H9 (cell line): ENCODE results near the gene IL15. TPM values are rescaled to one million over a fixed set of nuclear protein-coding genes. Genes with fewer than 3 reads are reported as not detected.

Experiments
- DNase-seq: peaks from one replicate; pipeline ENCODE4 v3.0.0-alpha.2; 2017
- H2AFZ ChIP-seq: one replicate; pipeline ENCODE4 v1.6.1; 2013; ENCODE audit warnings: mild to moderate bottlenecking, low read length, control low read depth, moderate library complexity
- H2AK5ac ChIP-seq: 2 replicates; pipeline ENCODE4 v1.6.1; 2013; ENCODE audit warnings: low read length, control low read depth, mixed read lengths; ENCODE audit not compliant: insufficient read length
- H2BK120ac ChIP-seq: one replicate; pipeline ENCODE4 v1.6.1; 2013; ENCODE audit warnings: low read depth, mild to moderate bottlenecking, low read length, control low read depth, inconsistent platforms; ENCODE audit not compliant: poor library complexity, severe bottlenecking
- H2BK12ac ChIP-seq: 2 replicates; pipeline ENCODE4 v1.6.1; 2013; ENCODE audit warnings: low read length, control low read depth, mixed read lengths, low read depth; ENCODE audit not compliant: insufficient read length
- H2BK15ac ChIP-seq: 2 replicates; pipeline ENCODE4 v1.6.1; 2013; ENCODE audit warnings: low read depth, low read length, control low read depth
- H2BK20ac ChIP-seq: one replicate; pipeline ENCODE4 v1.6.1; 2013; ENCODE audit warnings: low read depth, mild to moderate bottlenecking, low read length, control low read depth, inconsistent platforms; ENCODE audit not compliant: poor library complexity, severe bottlenecking
- H2BK5ac ChIP-seq: 2 replicates; pipeline ENCODE4 v1.6.1; 2013; ENCODE audit warnings: low read length, control low read depth, mixed read lengths; ENCODE audit not compliant: insufficient read length
- H3K14ac ChIP-seq: 2 replicates; pipeline ENCODE4 v1.6.1; 2013; ENCODE audit warnings: low read length, control low read depth; ENCODE audit not compliant: insufficient read depth
- H3K18ac ChIP-seq: 2 replicates; pipeline ENCODE4 v1.6.1; 2013; ENCODE audit warnings: low read depth, mild to moderate bottlenecking, mixed read lengths, low read length, control low read depth; ENCODE audit not compliant: insufficient read length
- H3K23ac ChIP-seq: 2 replicates; pipeline ENCODE4 v1.6.1; 2013; ENCODE audit warnings: low read length, control low read depth, mixed read lengths, low read depth; ENCODE audit not compliant: insufficient read length
- H3K23me2 ChIP-seq: 2 replicates; pipeline ENCODE4 v1.6.1; 2013; ENCODE audit warnings: low read depth, mild to moderate bottlenecking, mixed read lengths, low read length, control low read depth; ENCODE audit not compliant: insufficient read length, poor library complexity, severe bottlenecking
- H3K27ac ChIP-seq: 2 replicates; pipeline ENCODE4 v1.5.1; 2013; ENCODE audit warnings: low read length, control low read depth, mixed read lengths, low read depth; ENCODE audit not compliant: insufficient read length
- H3K27me3 ChIP-seq: 2 replicates; pipeline ENCODE4 v1.6.1; 2013; ENCODE audit warnings: low read length, control low read depth, inconsistent platforms; ENCODE audit not compliant: insufficient read depth
- H3K4ac ChIP-seq: 2 replicates; pipeline ENCODE4 v1.6.1; 2013; ENCODE audit warnings: low read depth, mild to moderate bottlenecking, control low read depth, inconsistent platforms, low read length, moderate library complexity
- H3K4me1 ChIP-seq: 2 replicates; pipeline ENCODE4 v1.6.1; 2013; ENCODE audit warnings: low read length, control low read depth, inconsistent platforms; ENCODE audit not compliant: insufficient read depth
- H3K4me2 ChIP-seq: 2 replicates; pipeline ENCODE4 v1.6.1; 2013; ENCODE audit warnings: low read length, control low read depth, mixed read lengths; ENCODE audit not compliant: insufficient read length, insufficient read depth
- H3K56ac ChIP-seq: 2 replicates; pipeline ENCODE4 v1.6.1; 2013; ENCODE audit warnings: low read depth, mild to moderate bottlenecking, mixed read lengths, low read length, control low read depth; ENCODE audit not compliant: insufficient read length
- H3K79me1 ChIP-seq: 2 replicates; pipeline ENCODE4 v1.6.1; 2013; ENCODE audit warnings: low read depth, mild to moderate bottlenecking, moderate library complexity, low read length, control low read depth, inconsistent platforms; ENCODE audit not compliant: insufficient read depth, poor library complexity, severe bottlenecking
- H3K79me2 ChIP-seq: 2 replicates; pipeline ENCODE4 v1.6.1; 2013; ENCODE audit warnings: low read length, control low read depth, inconsistent platforms; ENCODE audit not compliant: insufficient read depth
- H3K9ac ChIP-seq: 2 replicates; pipeline ENCODE4 v1.6.1; 2013; ENCODE audit warnings: low read length, control low read depth, mixed read lengths; ENCODE audit not compliant: insufficient read length; ENCODE audit errors: extremely low read depth
- H3K9me3 ChIP-seq: one replicate; pipeline ENCODE4 v1.6.1; 2013; ENCODE audit warnings: low read depth, low read length, inconsistent platforms; ENCODE audit not compliant: control insufficient read depth
- H3T11ph ChIP-seq: one replicate; pipeline ENCODE4 v1.6.1; 2013; ENCODE audit warnings: mild to moderate bottlenecking, low read length, control low read depth, inconsistent platforms
- H4K20me1 ChIP-seq: one replicate; pipeline ENCODE4 v1.6.1; 2013; ENCODE audit not compliant: control insufficient read depth, insufficient read length, insufficient read depth
- H4K5ac ChIP-seq: 2 replicates; pipeline ENCODE4 v1.6.1; 2013; ENCODE audit warnings: low read depth, mild to moderate bottlenecking, mixed read lengths, low read length, control low read depth; ENCODE audit not compliant: insufficient read length
- H4K8ac ChIP-seq: replicated peaks from 2 replicates; pipeline ENCODE4 v1.6.1; 2013; ENCODE audit warnings: low read length, control low read depth, mixed read lengths, low read depth; ENCODE audit not compliant: insufficient read length
- H4K91ac ChIP-seq: 2 replicates; pipeline ENCODE4 v1.6.1; 2013; ENCODE audit warnings: low read depth, mild to moderate bottlenecking, moderate library complexity, mixed read lengths, low read length, control low read depth; ENCODE audit not compliant: insufficient read length
- H3K27ac Mint-ChIP-seq, 3 experiments: 2 replicates in 2 of 3; 3 replicates in 1 of 3; pipeline ENCODE4 v1.8.0; 2020 to 2021; ENCODE audit warnings: mixed read lengths in 3 of 3, mild to moderate bottlenecking in 1 of 3, moderate library complexity in 1 of 3
- H3K27me3 Mint-ChIP-seq: 2 replicates; pipeline ENCODE4 v1.8.0; 2021; ENCODE audit warnings: low read depth, mild to moderate bottlenecking, moderate library complexity, mixed read lengths
- H3K36me3 Mint-ChIP-seq, 3 experiments: 2 replicates in 2 of 3; 3 replicates in 1 of 3; pipeline ENCODE4 v1.8.0; 2020 to 2021; ENCODE audit warnings: low read depth in 3 of 3, mixed read lengths in 3 of 3; ENCODE audit not compliant: insufficient read depth in 1 of 3
- H3K4me1 Mint-ChIP-seq, 2 experiments: 2 replicates each; pipeline ENCODE4 v1.8.0; 2020; ENCODE audit warnings: mixed read lengths in 2 of 2
- H3K4me3 Mint-ChIP-seq, 2 experiments: 2 replicates in 1 of 2; 3 replicates in 1 of 2; pipeline ENCODE4 v1.8.0; 2020 to 2021; ENCODE audit warnings: mild to moderate bottlenecking in 2 of 2, mixed read lengths in 2 of 2, moderate library complexity in 1 of 2
- H3K9me3 Mint-ChIP-seq, 2 experiments: 2 replicates in 1 of 2; 3 replicates in 1 of 2; pipeline ENCODE4 v1.8.0; 2020; ENCODE audit warnings: mild to moderate bottlenecking in 2 of 2, mixed read lengths in 2 of 2, moderate library complexity in 1 of 2
- CTCF ChIP-seq: fragments of 200-600 bp; sonication (generic); conservative IDR thresholded peaks from 3 replicates; pipeline ENCODE4 v1.8.0; 2021; ENCODE audit warnings: antibody characterized with exemption, mild to moderate bottlenecking
- total RNA-seq: library from RNA; stranded (reverse); gene quantifications from 2 replicates; pipeline ENCODE4 v1.2.1, GENCODE V29; 2021

The IL15 gene
- total RNA-seq, 1 experiment from 2014 or later = 0.61 TPM

GRCh38 chr4:141610365-141610764 lies 26.0 kb upstream of the IL15 start:
- no peaks in the 10 kb centered on the region for H3K79me2 ChIP-seq
- H2BK12ac ChIP-seq = no peak overlapping the region
- no peak overlapping the region for H3K56ac ChIP-seq
- H3K23me2 ChIP-seq = no peaks in the 10 kb centered on the region
- H2BK5ac ChIP-seq = no peak overlapping the region
- no peaks in the 10 kb centered on the region for H3K36me3 Mint-ChIP-seq
- H2AK5ac ChIP-seq = no peak overlapping the region
- H4K20me1 ChIP-seq = no peaks in the 10 kb centered on the region
- no peak overlapping the region for H4K5ac ChIP-seq
- no peak overlapping the region for H3K27ac ChIP-seq
- no peak for DNase-seq
- no peaks in the 10 kb centered on the region; a peak in 2 of 5 replicates for H3K9me3 Mint-ChIP-seq
- no peaks in the 10 kb centered on the region for H3K4me1 ChIP-seq
- H3K27me3 ChIP-seq = no peaks in the 10 kb centered on the region
- no peaks in the 10 kb centered on the region for H3K4me1 Mint-ChIP-seq
- H3K27me3 Mint-ChIP-seq = no peaks in the 10 kb centered on the region
- H3K4me2 ChIP-seq = no peak overlapping the region
- H3T11ph ChIP-seq = no peak overlapping the region
- H3K9me3 ChIP-seq = no peaks in the 10 kb centered on the region
- H3K4me3 Mint-ChIP-seq = no peak overlapping the region
- H3K23ac ChIP-seq = no peak overlapping the region
- H2AFZ ChIP-seq = no peak overlapping the region
- H3K27ac Mint-ChIP-seq = no peak overlapping the region
- no peak overlapping the region for H2BK120ac ChIP-seq
- H3K4ac ChIP-seq = no peak overlapping the region
- no peak overlapping the region for H2BK15ac ChIP-seq
- H3K14ac ChIP-seq = no peak overlapping the region
- H3K79me1 ChIP-seq = no peaks in the 10 kb centered on the region
- H4K8ac ChIP-seq = no peak overlapping the region
- H4K91ac ChIP-seq = no peak overlapping the region
- no peak for TF ChIP-seq CTCF
- H3K18ac ChIP-seq = no peak overlapping the region
- H2BK20ac ChIP-seq = no peak overlapping the region
- H3K9ac ChIP-seq = no peak overlapping the region
